Measurements from ENCODE around the gene EPN2.
"Not testable (repeated sequence)": the region's sequence is repeated elsewhere in the genome, so short reads cannot be mapped to it uniquely, and the experiment has no call there.

EPN2 gene

GRCh38 chr17:19269641-19270040 lies 32.5 kb downstream of the EPN2 start:
- no peak for DNase-seq

- DNase-seq, result no peak
These were observed 33.2 kb downstream of the EPN2 start for GRCh38 chr17:19270347-19270703.

- no peak for DNase-seq
These were observed 33.8 kb downstream of the EPN2 start for GRCh38 chr17:19270704-19271611.

GRCh38 chr17:19271780-19272357 lies 34.7 kb downstream of the EPN2 start:
- no peak for DNase-seq

- no peak for DNase-seq
These were observed 36.6 kb downstream of the EPN2 start for GRCh38 chr17:19273731-19274130.

GRCh38 chr17:19274893-19275292 lies 37.7 kb downstream of the EPN2 start:
- no peak for DNase-seq

- no peak for DNase-seq
These were observed 38.4 kb downstream of the EPN2 start for GRCh38 chr17:19275457-19276127.

- DNase-seq, result not testable (repeated sequence)
These were observed 41.1 kb downstream of the EPN2 start for GRCh38 chr17:19278284-19278683.

GRCh38 chr17:19278729-19279128 lies 41.6 kb downstream of the EPN2 start:
- no peak for DNase-seq

- no peak for DNase-seq
These were observed 44.0 kb downstream of the EPN2 start for GRCh38 chr17:19281161-19281560.

- DNase-seq, result peak; percentile 17
These were observed 47.1 kb downstream of the EPN2 start for GRCh38 chr17:19284005-19284959.

GRCh38 chr17:19285213-19285900 lies 48.2 kb downstream of the EPN2 start:
- DNase-seq, result no peak

GRCh38 chr17:19286751-19287341 lies 49.7 kb downstream of the EPN2 start:
- no peak for DNase-seq

- DNase-seq, result no peak
These were observed 50.5 kb downstream of the EPN2 start for GRCh38 chr17:19287651-19288050.

- no peak for DNase-seq
These were observed 51.3 kb downstream of the EPN2 start for GRCh38 chr17:19288453-19288852.

- DNase-seq, result no peak
These were observed 53.0 kb downstream of the EPN2 start for GRCh38 chr17:19290066-19290705.

- DNase-seq, result no peak
These were observed 54.6 kb downstream of the EPN2 start for GRCh38 chr17:19291646-19292376.

- no peak for DNase-seq
These were observed 55.2 kb downstream of the EPN2 start for GRCh38 chr17:19292377-19292711.

- no peak for DNase-seq
These were observed 57.3 kb downstream of the EPN2 start for GRCh38 chr17:19294443-19294842.

GRCh38 chr17:19295473-19296135 lies 58.4 kb downstream of the EPN2 start:
- DNase-seq, result no peak
